ENCODE measurements around the gene PLP2. TPM values are rescaled to one million over a fixed set of nuclear protein-coding genes. Genes with fewer than 3 reads are reported as not detected.

PLP2 gene
- total and polyA plus RNA-seq, 2 of the 4 experiments (the other 2 are of a cell fraction), result 22.6 to 156 TPM

DNA sequence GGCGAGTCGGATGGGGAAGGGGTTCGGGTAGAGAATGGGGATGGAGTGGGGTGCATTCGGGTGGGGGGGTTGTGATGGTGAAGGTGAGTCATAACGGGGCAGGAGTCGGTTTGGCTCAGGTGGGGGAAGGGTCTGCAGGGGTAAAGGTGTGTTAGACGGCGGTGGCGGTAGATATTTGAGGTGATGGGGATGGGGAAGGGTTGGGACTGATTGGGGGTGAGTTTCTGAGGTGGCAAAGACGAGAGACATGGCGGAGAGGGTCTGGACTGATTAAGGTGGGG is 27.6 kb downstream of the PLP2 start:
- no peak overlapping the region for H3K4me3 ChIP-seq (ENCODE audit: insufficient read depth, low read depth, low read length)
- in situ Hi-C loops (cut with MboI; ENCODE audit: low sequenced_read_pairs), result no loop called here
- 49% methylated on average over 8 of the region's 11 CpGs; no CpG with 5 or more reads in 1 of the 2 experiments for WGBS, 2 experiments (ENCODE audit: extremely low coverage in 2 of 2, insufficient read length in 1 of 2)

More for the DNA sequence above, 27.6 kb downstream of the PLP2 start:
- Histone ChIP-seq H3K27me3 (ENCODE audit: control insufficient read depth, insufficient read depth, low read length) (peaks cover 8% of the 10 kb centered on the region; the same call in 1 of the 2 replicates), H2AK9ac (replicated peaks; ENCODE audit: low read depth, low read length, poor library complexity) (no peak overlapping the region), H3K4me2 (ENCODE audit: low read depth, low read length) (no peak overlapping the region), H3K27ac (ENCODE audit: insufficient read depth, low read length) (no peak overlapping the region), H4K8ac (ENCODE audit: low read depth in 2 of 2, low read length in 2 of 2) (no peak overlapping the region), H2BK120ac (ENCODE audit: low read depth, low read length) (no peak overlapping the region), H2BK5ac (ENCODE audit: low read depth, low read length, poor library complexity, severe bottlenecking) (no peak overlapping the region), H2AK5ac (ENCODE audit: low read depth, low read length) (no peak overlapping the region), H2BK20ac (ENCODE audit: low read depth, low read length) (no peak overlapping the region), H3K9me1 (ENCODE audit: insufficient read depth, low read length) (no peaks in the 10 kb centered on the region), H2BK15ac (ENCODE audit: low read depth, low read length) (no peak overlapping the region), H3K18ac (ENCODE audit: low read depth, low read length) (no peak overlapping the region), H4K5ac (ENCODE audit: low read depth, low read length) (no peak overlapping the region), H4K20me1 (ENCODE audit: insufficient read depth, low read length) (no peaks in the 10 kb centered on the region), H3K9me3 (ENCODE audit: control insufficient read depth, insufficient read depth, low read length) (no peaks in the 10 kb centered on the region), H3K23ac (ENCODE audit: low read depth, low read length) (no peak overlapping the region), H3K79me1 (ENCODE audit: low read depth in 1 of 2, low read length in 2 of 2) (no peaks in the 10 kb centered on the region), H4K91ac (ENCODE audit: insufficient read depth, low read depth, low read length) (no peak overlapping the region), H3K9ac (ENCODE audit: low read depth, low read length) (no peak overlapping the region), H3K36me3 (ENCODE audit: control insufficient read depth, insufficient read depth, low read length) (no peaks in the 10 kb centered on the region), H3K56ac (ENCODE audit: extremely low read depth, insufficient read depth, low read length) (no peak overlapping the region), H3K14ac (replicated peaks; ENCODE audit: low read depth, low read length) (no peak overlapping the region), H3K4me1 (ENCODE audit: control insufficient read depth, insufficient read depth, low read length) (no peaks in the 10 kb centered on the region), H3K4ac (ENCODE audit: low read depth, low read length) (no peak overlapping the region), H2AFZ (replicated peaks; ENCODE audit: low read length, poor library complexity) (no peak overlapping the region)
- dilution Hi-C loops (cut with HindIII; ENCODE audit: low sequenced_read_pairs, unreplicated experiment), result no loop called here
- TF ChIP-seq NFE2L2 (IDR thresholded peaks at IDR 0.05; ENCODE audit: low read depth, low read length) (no peak), BHLHE40 (IDR thresholded peaks at IDR 0.05; ENCODE audit: low read depth, low read length) (no peak), POLR2A (IDR thresholded peaks at IDR 0.05; ENCODE audit: low read depth, low read length) (no peak), MXI1 (IDR thresholded peaks at IDR 0.05; ENCODE audit: borderline replicate concordance, low read depth, low read length) (no peak), FOS (IDR thresholded peaks at IDR 0.05; ENCODE audit: low read depth, low read length) (no peak), RCOR1 (IDR thresholded peaks at IDR 0.05; ENCODE audit: insufficient replicate concordance, low read length) (no peak), CHD1 (IDR thresholded peaks at IDR 0.05; ENCODE audit: low read depth, low read length) (no peak), MAFK (IDR thresholded peaks at IDR 0.05; ENCODE audit: low read depth, low read length) (no peak), RFX5 (IDR thresholded peaks at IDR 0.05; ENCODE audit: low read depth, low read length) (no peak), MAZ (IDR thresholded peaks at IDR 0.05; ENCODE audit: borderline replicate concordance, low read depth, low read length) (no peak), SMC3 (IDR thresholded peaks at IDR 0.05; ENCODE audit: low read depth, low read length) (no peak), CEBPB (IDR thresholded peaks at IDR 0.05; ENCODE audit: low read depth, low read length) (no peak), RAD21 (IDR thresholded peaks at IDR 0.05; ENCODE audit: low read length) (no peak)
- TF ChIP-seq, protein P1, sequence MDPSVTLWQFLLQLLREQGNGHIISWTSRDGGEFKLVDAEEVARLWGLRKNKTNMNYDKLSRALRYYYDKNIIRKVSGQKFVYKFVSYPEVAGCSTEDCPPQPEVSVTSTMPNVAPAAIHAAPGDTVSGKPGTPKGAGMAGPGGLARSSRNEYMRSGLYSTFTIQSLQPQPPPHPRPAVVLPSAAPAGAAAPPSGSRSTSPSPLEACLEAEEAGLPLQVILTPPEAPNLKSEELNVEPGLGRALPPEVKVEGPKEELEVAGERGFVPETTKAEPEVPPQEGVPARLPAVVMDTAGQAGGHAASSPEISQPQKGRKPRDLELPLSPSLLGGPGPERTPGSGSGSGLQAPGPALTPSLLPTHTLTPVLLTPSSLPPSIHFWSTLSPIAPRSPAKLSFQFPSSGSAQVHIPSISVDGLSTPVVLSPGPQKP (IDR thresholded peaks at IDR 0.05; ENCODE audit: borderline replicate concordance, low read depth, low read length), result no peak
- TF ChIP-seq, protein P2, sequence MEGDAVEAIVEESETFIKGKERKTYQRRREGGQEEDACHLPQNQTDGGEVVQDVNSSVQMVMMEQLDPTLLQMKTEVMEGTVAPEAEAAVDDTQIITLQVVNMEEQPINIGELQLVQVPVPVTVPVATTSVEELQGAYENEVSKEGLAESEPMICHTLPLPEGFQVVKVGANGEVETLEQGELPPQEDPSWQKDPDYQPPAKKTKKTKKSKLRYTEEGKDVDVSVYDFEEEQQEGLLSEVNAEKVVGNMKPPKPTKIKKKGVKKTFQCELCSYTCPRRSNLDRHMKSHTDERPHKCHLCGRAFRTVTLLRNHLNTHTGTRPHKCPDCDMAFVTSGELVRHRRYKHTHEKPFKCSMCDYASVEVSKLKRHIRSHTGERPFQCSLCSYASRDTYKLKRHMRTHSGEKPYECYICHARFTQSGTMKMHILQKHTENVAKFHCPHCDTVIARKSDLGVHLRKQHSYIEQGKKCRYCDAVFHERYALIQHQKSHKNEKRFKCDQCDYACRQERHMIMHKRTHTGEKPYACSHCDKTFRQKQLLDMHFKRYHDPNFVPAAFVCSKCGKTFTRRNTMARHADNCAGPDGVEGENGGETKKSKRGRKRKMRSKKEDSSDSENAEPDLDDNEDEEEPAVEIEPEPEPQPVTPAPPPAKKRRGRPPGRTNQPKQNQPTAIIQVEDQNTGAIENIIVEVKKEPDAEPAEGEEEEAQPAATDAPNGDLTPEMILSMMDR (conservative IDR thresholded peaks at IDR 0.05; ENCODE audit: low read depth, low read length), result no peak
- TF ChIP-seq, protein P3, sequence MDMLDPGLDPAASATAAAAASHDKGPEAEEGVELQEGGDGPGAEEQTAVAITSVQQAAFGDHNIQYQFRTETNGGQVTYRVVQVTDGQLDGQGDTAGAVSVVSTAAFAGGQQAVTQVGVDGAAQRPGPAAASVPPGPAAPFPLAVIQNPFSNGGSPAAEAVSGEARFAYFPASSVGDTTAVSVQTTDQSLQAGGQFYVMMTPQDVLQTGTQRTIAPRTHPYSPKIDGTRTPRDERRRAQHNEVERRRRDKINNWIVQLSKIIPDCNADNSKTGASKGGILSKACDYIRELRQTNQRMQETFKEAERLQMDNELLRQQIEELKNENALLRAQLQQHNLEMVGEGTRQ (IDR thresholded peaks at IDR 0.05; ENCODE audit: low read depth, low read length), result no peak
- DNase-seq (no peak), ATAC-seq (ENCODE audit: low read depth) (no peak)
- POLR2A ChIA-PET (ENCODE audit: unreplicated experiment), result no interaction called here
- intact Hi-C loops (cut with micrococcal nuclease), result no loop called here
- CTCF ChIA-PET, result no interaction called here
- BruUV-seq (replicated peaks), result no TSS peak

All from IMR-90 (cell line).